Neuronal stem cell (in vitro differentiated cells): ENCODE data around the gene PLCG1.

Source experiments
- DNase-seq: peaks from one replicate; pipeline ENCODE4 v3.0.0-alpha.2; 2013; ENCODE audit warnings: low spot score
- H2AFZ ChIP-seq: one replicate; pipeline ENCODE4 v1.6.1; 2013; ENCODE audit warnings: mild to moderate bottlenecking, low read length, inconsistent platforms
- H2AK5ac ChIP-seq: 2 replicates; pipeline ENCODE4 v1.6.1; 2013; ENCODE audit warnings: low read depth, mild to moderate bottlenecking, inconsistent platforms, low read length, moderate library complexity, mixed read lengths
- H2BK120ac ChIP-seq: 2 replicates; pipeline ENCODE4 v1.6.1; 2013; ENCODE audit warnings: low read depth, mild to moderate bottlenecking, inconsistent platforms, low read length, moderate library complexity, mixed read lengths
- H2BK12ac ChIP-seq: one replicate; pipeline ENCODE4 v1.6.1; 2013; ENCODE audit warnings: low read length, inconsistent platforms
- H2BK15ac ChIP-seq: 2 replicates; pipeline ENCODE4 v1.6.1; 2013; ENCODE audit warnings: mild to moderate bottlenecking, low read length, inconsistent platforms, mixed read lengths
- H2BK5ac ChIP-seq: one replicate; pipeline ENCODE4 v1.6.1; 2013; ENCODE audit warnings: inconsistent platforms, mild to moderate bottlenecking, low read length, moderate library complexity
- H3K14ac ChIP-seq: one replicate; pipeline ENCODE4 v1.6.1; 2013; ENCODE audit warnings: low read length, inconsistent platforms
- H3K18ac ChIP-seq: 2 replicates; pipeline ENCODE4 v1.6.1; 2013; ENCODE audit warnings: low read length, inconsistent platforms
- H3K23ac ChIP-seq: 2 replicates; pipeline ENCODE4 v1.6.1; 2013; ENCODE audit warnings: low read depth, mild to moderate bottlenecking, mixed read lengths, low read length, inconsistent platforms; ENCODE audit not compliant: poor library complexity
- H3K27ac ChIP-seq: replicated peaks from 3 replicates; pipeline ENCODE4 v1.5.1; 2013; ENCODE audit warnings: low read length, inconsistent platforms
- H3K27me3 ChIP-seq, 3 experiments: 2 replicates each; pipeline ENCODE4 v1.6.1; 2013; ENCODE audit warnings: low read length in 3 of 3, mild to moderate bottlenecking in 2 of 3, inconsistent platforms in 1 of 3, low read depth in 1 of 3, mixed read lengths in 1 of 3, moderate library complexity in 1 of 3; ENCODE audit not compliant: control insufficient read depth in 3 of 3, insufficient read depth in 3 of 3
- H3K36me3 ChIP-seq, 2 donors: replicated peaks in 1 of 2; 2 replicates each; pipeline ENCODE4 v1.6.1; 2013; ENCODE audit warnings: low read length in 2 of 2; ENCODE audit not compliant: control insufficient read depth in 2 of 2, insufficient read depth in 2 of 2
- H3K4ac ChIP-seq: 2 replicates; pipeline ENCODE4 v1.6.1; 2013; ENCODE audit warnings: inconsistent platforms, mild to moderate bottlenecking, low read length, moderate library complexity
- H3K4me1 ChIP-seq, 2 donors: 1 replicate in 1 of 2; 2 replicates in 1 of 2; pipeline ENCODE4 v1.6.1; 2013; ENCODE audit warnings: low read length in 2 of 2, low read depth in 1 of 2; ENCODE audit not compliant: control insufficient read depth in 2 of 2, insufficient read depth in 1 of 2
- H3K4me2 ChIP-seq: one replicate; pipeline ENCODE4 v1.6.1; 2013; ENCODE audit warnings: mild to moderate bottlenecking, low read length, inconsistent platforms; ENCODE audit not compliant: insufficient read depth, poor library complexity, severe bottlenecking
- H3K4me3 ChIP-seq, 2 donors: 2 replicates each; pipeline ENCODE4 v1.5.1; 2013; ENCODE audit warnings: low read length in 2 of 2, mild to moderate bottlenecking in 2 of 2, inconsistent platforms in 1 of 2, moderate library complexity in 1 of 2
- H3K79me1 ChIP-seq: one replicate; pipeline ENCODE4 v1.6.1; 2013; ENCODE audit warnings: low read depth, mild to moderate bottlenecking, inconsistent platforms, low read length, moderate library complexity
- H3K9ac ChIP-seq: one replicate; pipeline ENCODE4 v1.6.1; 2013; ENCODE audit warnings: mild to moderate bottlenecking, low read depth, low read length, inconsistent platforms; ENCODE audit not compliant: poor library complexity
- H3K9me3 ChIP-seq, 2 donors: replicated peaks in 1 of 2; 2 replicates each; pipeline versions ENCODE3 to v1.6.1; 2013; ENCODE audit warnings: low read length in 2 of 2, mild to moderate bottlenecking in 2 of 2, inconsistent platforms in 1 of 2, low read depth in 1 of 2, mixed read lengths in 1 of 2, moderate library complexity in 1 of 2; ENCODE audit not compliant: control insufficient read depth in 2 of 2, insufficient read depth in 1 of 2
- H4K8ac ChIP-seq: one replicate; pipeline ENCODE4 v1.6.1; 2013; ENCODE audit warnings: low read depth, mild to moderate bottlenecking, inconsistent platforms, low read length, moderate library complexity
- H4K91ac ChIP-seq: one replicate; pipeline ENCODE4 v1.6.1; 2013; ENCODE audit warnings: low read length, low read depth, mild to moderate bottlenecking, inconsistent platforms; ENCODE audit not compliant: poor library complexity
- WGBS, 2 donors: extraction: QIAGEN DNeasy Blood & Tissue Kit; methylation state at CpG; one replicate each; pipeline ENCODE4 v1.1.7; 2013; ENCODE audit warnings: missing lambda C conversion rate in 2 of 2, mixed read lengths in 1 of 2; ENCODE audit not compliant: insufficient read length in 2 of 2, insufficient replicate concordance in 1 of 2; ENCODE audit errors: extremely low coverage in 2 of 2; 5-methylcytosine and 5-hydroxymethylcytosine counted together

The PLCG1 gene

DNA sequence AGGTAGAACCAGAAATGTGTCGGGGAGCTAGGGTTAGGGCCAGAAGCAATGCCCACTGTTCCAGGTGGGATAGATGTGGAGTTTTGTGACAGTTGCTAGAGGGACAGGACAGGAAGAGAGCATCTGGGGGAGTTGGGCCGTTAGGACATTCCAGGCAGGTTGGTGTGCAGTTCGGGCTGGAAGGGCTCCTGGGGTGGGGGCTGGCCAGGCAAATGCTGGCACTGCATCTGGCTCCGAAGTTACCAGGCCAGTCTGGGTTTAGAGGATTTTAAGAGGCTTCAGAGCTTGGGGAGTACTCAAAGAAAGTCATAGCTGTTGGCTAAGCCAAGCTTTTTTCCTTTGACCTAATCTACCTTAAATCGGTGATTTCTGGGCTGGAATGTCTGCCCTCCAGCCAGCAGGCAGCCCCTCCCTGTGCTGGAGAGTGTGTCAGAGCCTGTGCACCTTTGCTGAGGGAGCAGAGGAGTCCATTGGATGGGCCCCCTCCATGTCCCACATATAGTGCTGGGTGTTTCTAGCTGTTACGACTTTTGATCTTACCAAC, 20.8 kb downstream of the PLCG1 start:
- WGBS, 2 donors: no CpG with 5 or more reads among the region's 6 CpGs
- Histone ChIP-seq H3K4me2 (no peak overlapping the region), H4K8ac (no peak overlapping the region), H3K23ac (no peak overlapping the region), H3K79me1 (peaks cover 25% of the 10 kb centered on the region), H2BK120ac (no peak overlapping the region), H3K9ac (no peak overlapping the region), H2AFZ (no peak overlapping the region), H3K18ac (peak overlapping the region; percentile 22), H2BK5ac (no peak overlapping the region), H3K4me1 (peaks cover 0 to 6% of the 10 kb centered on the region in 2 donors), H2BK15ac (no peak overlapping the region), H2BK12ac (no peak overlapping the region), H3K4ac (no peak overlapping the region), H3K4me3 (no peak overlapping the region), H3K27me3 (no peaks in the 10 kb centered on the region), H3K36me3 (peaks cover 26 to 97% of the 10 kb centered on the region in 2 donors), H3K9me3 (no peaks in the 10 kb centered on the region), H2AK5ac (no peak overlapping the region), H3K14ac (no peak overlapping the region), H4K91ac (no peak overlapping the region), H3K27ac (no peak overlapping the region)
- DNase-seq: no peak

DNA sequence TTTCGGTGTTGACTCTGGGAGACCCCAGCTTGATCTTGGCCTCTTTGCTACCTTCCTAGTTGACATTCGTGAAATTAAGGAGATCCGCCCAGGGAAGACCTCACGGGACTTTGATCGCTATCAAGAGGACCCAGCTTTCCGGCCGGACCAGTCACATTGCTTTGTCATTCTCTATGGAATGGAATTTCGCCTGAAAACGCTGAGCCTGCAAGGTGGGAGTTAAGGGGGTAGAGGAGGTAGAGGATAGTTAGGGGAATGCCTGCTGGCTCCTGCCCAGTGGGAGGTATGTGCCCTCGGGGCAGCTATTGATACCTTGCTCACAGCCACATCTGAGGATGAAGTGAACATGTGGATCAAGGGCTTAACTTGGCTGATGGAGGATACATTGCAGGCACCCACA, 22.2 kb downstream of the PLCG1 start:
- peaks cover 23% of the 10 kb centered on the region for H3K79me1 ChIP-seq
- H4K8ac ChIP-seq: no peak overlapping the region
- H3K27ac ChIP-seq: no peak overlapping the region
- no peak overlapping the region for H3K23ac ChIP-seq
- no peak overlapping the region for H2BK120ac ChIP-seq
- H3K4me3 ChIP-seq: no peak overlapping the region
- DNase-seq: no peak
- H3K4me2 ChIP-seq: no peak overlapping the region
- no peak overlapping the region for H3K9ac ChIP-seq
- no peak overlapping the region for H4K91ac ChIP-seq
- H3K9me3 ChIP-seq: no peaks in the 10 kb centered on the region
- H2BK5ac ChIP-seq: no peak overlapping the region
- no peak overlapping the region for H3K14ac ChIP-seq
- H3K27me3 ChIP-seq: no peaks in the 10 kb centered on the region
- no peak overlapping the region for H3K18ac ChIP-seq
- H2BK15ac ChIP-seq: no peak overlapping the region
- H2BK12ac ChIP-seq: no peak overlapping the region
- WGBS, 2 donors: no CpG with 5 or more reads among the region's 10 CpGs
- peaks cover 38 to 97% of the 10 kb centered on the region in 2 donors for H3K36me3 ChIP-seq
- H2AK5ac ChIP-seq: no peak overlapping the region
- H3K4ac ChIP-seq: no peak overlapping the region
- H3K4me1 ChIP-seq: peaks cover 0 to 6% of the 10 kb centered on the region in 2 donors
- H2AFZ ChIP-seq: no peak overlapping the region

DNA sequence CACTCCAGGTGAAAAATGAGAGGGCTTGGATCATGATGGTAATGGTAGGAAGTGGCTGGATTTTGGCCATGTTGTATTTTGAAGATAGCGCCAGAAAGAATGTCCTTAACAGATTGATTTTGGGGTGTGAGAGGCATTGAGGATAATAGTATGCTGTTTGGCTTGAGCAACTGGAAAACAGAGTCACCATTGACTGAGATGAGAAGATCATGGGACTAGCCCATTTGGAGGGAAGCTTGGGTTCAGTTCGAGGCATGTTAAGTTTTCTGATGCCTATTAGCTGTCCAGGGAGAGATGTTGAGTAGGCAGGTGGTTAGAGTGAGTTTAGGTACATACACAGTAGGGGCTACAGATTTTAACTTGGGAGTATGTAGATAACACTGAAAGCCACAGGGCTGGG, 23.3 kb downstream of the PLCG1 start:
- no peaks in the 10 kb centered on the region for H3K27me3 ChIP-seq
- H2BK15ac ChIP-seq: no peak overlapping the region
- H3K4me1 ChIP-seq: peaks cover 0 to 6% of the 10 kb centered on the region in 2 donors
- no peak overlapping the region for H2BK120ac ChIP-seq
- no peak overlapping the region for H4K91ac ChIP-seq
- no peak overlapping the region for H3K14ac ChIP-seq
- H3K9ac ChIP-seq: no peak overlapping the region
- no CpG with 5 or more reads among the region's 2 CpGs for WGBS, 2 donors
- no peak overlapping the region for H3K4me2 ChIP-seq
- H3K23ac ChIP-seq: no peak overlapping the region
- no peaks in the 10 kb centered on the region for H3K9me3 ChIP-seq
- H3K79me1 ChIP-seq: peaks cover 23% of the 10 kb centered on the region
- no peak overlapping the region for H2AK5ac ChIP-seq
- H3K4me3 ChIP-seq: no peak overlapping the region
- H3K4ac ChIP-seq: no peak overlapping the region
- H2BK5ac ChIP-seq: no peak overlapping the region
- peaks cover 49 to 98% of the 10 kb centered on the region in 2 donors for H3K36me3 ChIP-seq
- H4K8ac ChIP-seq: no peak overlapping the region
- H3K18ac ChIP-seq: no peak overlapping the region
- no peak overlapping the region for H2AFZ ChIP-seq
- H2BK12ac ChIP-seq: no peak overlapping the region
- DNase-seq: no peak
- no peak overlapping the region for H3K27ac ChIP-seq

DNA sequence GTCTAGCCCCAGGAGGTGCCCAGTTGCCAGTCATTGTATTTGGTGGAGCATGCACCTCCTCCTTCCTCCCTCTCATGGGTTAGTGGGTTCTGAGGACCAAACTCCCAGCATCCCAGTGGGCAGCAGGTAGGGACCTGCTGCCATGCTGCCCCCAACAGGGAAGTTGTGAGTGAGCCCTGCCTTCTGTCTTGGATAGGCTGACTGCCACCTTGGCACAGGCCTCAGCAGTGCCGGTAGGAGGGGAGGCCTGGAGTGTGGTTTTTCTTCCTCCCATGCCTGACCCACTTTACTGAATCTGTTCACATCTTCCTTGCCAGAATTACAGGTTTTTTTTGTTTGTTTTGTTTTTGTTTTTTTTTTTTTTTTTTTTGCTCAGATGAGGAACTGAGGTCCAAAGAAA, 24.5 kb downstream of the PLCG1 start:
- Histone ChIP-seq H2BK5ac (no peak overlapping the region), H2BK120ac (no peak overlapping the region), H3K4me3 (no peak overlapping the region), H4K8ac (no peak overlapping the region), H3K4me2 (no peak overlapping the region), H2BK12ac (no peak overlapping the region), H2AFZ (no peak overlapping the region), H3K27ac (no peak overlapping the region), H3K23ac (no peak overlapping the region), H2BK15ac (no peak overlapping the region), H3K79me1 (peaks cover 21% of the 10 kb centered on the region), H3K4ac (no peak overlapping the region), H3K18ac (no peak overlapping the region), H3K27me3 (no peaks in the 10 kb centered on the region), H3K4me1 (peaks cover 0 to 3% of the 10 kb centered on the region in 2 donors), H3K36me3 (peaks cover 61 to 99% of the 10 kb centered on the region in 2 donors), H2AK5ac (no peak overlapping the region), H3K14ac (no peak overlapping the region), H3K9me3 (peaks cover 0 to 2% of the 10 kb centered on the region in 2 donors), H3K9ac (peak overlapping the region; percentile 7), H4K91ac (no peak overlapping the region)
- no peak for DNase-seq
- no CpG with 5 or more reads among the region's 1 CpG for WGBS, 2 donors
